ENCODE data around the gene RALGPS2. TPM values are rescaled to one million over a fixed set of nuclear protein-coding genes. Genes with fewer than 3 reads are reported as not detected.

Gene RALGPS2
- total RNA-seq, 1 donor from 2014 or later, result 33.9 TPM

DNA sequence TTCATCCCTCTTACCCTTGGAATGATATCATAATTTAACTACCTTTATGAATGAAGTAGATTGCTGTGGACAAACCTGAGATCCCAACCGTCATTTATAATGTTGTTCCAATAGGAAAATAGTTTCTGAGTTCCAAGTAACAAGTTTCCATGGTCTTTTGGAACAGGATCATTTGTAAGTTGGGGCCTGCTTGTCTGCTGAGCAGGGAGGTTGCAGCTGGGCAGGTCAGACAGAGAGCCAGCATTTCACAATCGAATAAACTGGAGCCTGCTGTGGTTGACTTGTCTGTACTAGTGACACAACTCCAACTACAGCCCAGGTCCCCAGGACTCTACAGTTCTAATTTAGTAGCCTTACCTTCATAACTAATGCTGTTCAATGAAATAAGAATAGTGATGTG, 18.6 kb upstream of the RALGPS2 start:
- Mint-ChIP-seq H3K4me1 (peaks cover 3% of the 10 kb centered on the region), H3K36me3 (ENCODE audit: low read depth) (no peaks in the 10 kb centered on the region), H3K9me3 (no peaks in the 10 kb centered on the region), H3K27ac (ENCODE audit: unreplicated experiment) (no peak overlapping the region), H3K4me3 (no peak overlapping the region), H3K27me3 (ENCODE audit: low read depth) (peaks cover 5% of the 10 kb centered on the region)
- TF ChIP-seq, protein P1, sequence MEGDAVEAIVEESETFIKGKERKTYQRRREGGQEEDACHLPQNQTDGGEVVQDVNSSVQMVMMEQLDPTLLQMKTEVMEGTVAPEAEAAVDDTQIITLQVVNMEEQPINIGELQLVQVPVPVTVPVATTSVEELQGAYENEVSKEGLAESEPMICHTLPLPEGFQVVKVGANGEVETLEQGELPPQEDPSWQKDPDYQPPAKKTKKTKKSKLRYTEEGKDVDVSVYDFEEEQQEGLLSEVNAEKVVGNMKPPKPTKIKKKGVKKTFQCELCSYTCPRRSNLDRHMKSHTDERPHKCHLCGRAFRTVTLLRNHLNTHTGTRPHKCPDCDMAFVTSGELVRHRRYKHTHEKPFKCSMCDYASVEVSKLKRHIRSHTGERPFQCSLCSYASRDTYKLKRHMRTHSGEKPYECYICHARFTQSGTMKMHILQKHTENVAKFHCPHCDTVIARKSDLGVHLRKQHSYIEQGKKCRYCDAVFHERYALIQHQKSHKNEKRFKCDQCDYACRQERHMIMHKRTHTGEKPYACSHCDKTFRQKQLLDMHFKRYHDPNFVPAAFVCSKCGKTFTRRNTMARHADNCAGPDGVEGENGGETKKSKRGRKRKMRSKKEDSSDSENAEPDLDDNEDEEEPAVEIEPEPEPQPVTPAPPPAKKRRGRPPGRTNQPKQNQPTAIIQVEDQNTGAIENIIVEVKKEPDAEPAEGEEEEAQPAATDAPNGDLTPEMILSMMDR (conservative IDR thresholded peaks at IDR 0.05), result no peak
- DNase-seq (ENCODE audit: low read depth, low spot score), result no peak

DNA sequence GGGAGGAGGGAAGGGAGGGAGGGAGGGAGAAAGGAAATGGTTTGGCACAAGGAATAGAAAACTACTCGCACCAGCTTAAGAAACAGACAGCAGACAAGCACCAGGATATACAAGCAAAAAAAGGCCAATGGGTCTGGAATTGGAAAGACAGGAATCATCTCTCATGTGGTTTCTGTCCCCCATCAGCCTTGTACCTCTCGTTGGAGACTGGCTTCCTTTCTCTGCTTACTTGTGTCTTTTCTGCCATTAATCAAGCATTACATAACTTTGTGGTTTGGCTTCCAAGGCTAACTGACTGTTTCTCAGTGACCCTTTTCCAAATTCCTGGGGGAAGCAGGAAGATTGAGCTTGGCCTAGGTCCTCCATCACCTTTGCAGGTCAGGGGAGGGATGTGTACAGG, 11.8 kb upstream of the RALGPS2 start:
- peaks cover 7% of the 10 kb centered on the region for H3K27me3 Mint-ChIP-seq (ENCODE audit: low read depth)
- H3K36me3 Mint-ChIP-seq (ENCODE audit: low read depth), result no peaks in the 10 kb centered on the region
- H3K4me3 Mint-ChIP-seq, result no peak overlapping the region
- H3K4me1 Mint-ChIP-seq, result no peaks in the 10 kb centered on the region
- DNase-seq (ENCODE audit: low read depth, low spot score), result no peak
- TF ChIP-seq, protein P1 (conservative IDR thresholded peaks at IDR 0.05), result no peak
- H3K27ac Mint-ChIP-seq (ENCODE audit: unreplicated experiment), result no peak overlapping the region
- H3K9me3 Mint-ChIP-seq, result no peaks in the 10 kb centered on the region

DNA sequence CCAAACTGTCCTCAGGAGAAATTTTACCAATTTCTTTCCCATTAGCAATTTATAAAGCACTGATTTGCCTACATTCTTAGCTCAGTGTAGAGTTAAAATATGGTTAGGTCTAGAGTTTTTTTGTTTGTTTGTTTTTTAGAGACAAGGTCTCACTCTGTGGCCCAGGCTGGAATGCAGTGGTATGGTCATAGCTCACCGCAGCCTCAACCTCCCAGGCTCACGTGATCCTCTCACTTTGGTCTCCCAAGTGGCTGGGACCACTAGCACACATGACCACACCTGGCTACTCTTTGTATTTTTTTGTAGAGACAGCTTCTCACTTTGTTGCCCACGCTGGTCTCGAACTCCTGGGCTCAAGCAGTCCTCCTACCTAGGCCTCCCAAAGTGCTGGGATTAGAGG, 10.6 kb upstream of the RALGPS2 start:
- TF ChIP-seq, protein P1 (conservative IDR thresholded peaks at IDR 0.05), result no peak
- Mint-ChIP-seq H3K36me3 (ENCODE audit: low read depth) (no peaks in the 10 kb centered on the region), H3K27me3 (ENCODE audit: low read depth) (peaks cover 6% of the 10 kb centered on the region), H3K4me1 (no peaks in the 10 kb centered on the region), H3K27ac (ENCODE audit: unreplicated experiment) (no peak overlapping the region), H3K9me3 (no peaks in the 10 kb centered on the region), H3K4me3 (no peak overlapping the region)
- no peak for DNase-seq (ENCODE audit: low read depth, low spot score)

DNA sequence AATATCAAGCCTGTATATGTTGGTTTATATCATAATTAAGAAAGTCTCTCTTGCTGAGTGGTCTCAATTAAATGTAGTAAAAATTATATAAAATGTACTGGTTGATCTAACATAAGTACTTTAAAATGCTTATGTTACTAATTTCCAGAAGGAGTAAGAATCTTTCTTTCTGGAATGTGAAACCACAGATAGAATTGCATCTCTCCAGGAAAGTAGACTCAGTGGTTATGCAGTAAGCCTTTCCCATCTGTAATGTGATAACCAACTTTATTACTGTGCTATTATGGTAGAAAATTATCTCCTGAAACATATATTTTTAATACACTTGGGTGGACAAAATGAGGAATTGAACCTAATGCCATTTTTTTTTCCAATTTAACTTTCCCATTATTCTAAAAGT, 8.9 kb upstream of the RALGPS2 start:
- Mint-ChIP-seq H3K9me3 (no peaks in the 10 kb centered on the region), H3K27me3 (ENCODE audit: low read depth) (peaks cover 6% of the 10 kb centered on the region), H3K4me3 (no peak overlapping the region), H3K36me3 (ENCODE audit: low read depth) (no peaks in the 10 kb centered on the region), H3K27ac (ENCODE audit: unreplicated experiment) (no peak overlapping the region), H3K4me1 (no peaks in the 10 kb centered on the region)
- DNase-seq (ENCODE audit: low read depth, low spot score), result no peak
- TF ChIP-seq, protein P1 (conservative IDR thresholded peaks at IDR 0.05), result no peak

DNA sequence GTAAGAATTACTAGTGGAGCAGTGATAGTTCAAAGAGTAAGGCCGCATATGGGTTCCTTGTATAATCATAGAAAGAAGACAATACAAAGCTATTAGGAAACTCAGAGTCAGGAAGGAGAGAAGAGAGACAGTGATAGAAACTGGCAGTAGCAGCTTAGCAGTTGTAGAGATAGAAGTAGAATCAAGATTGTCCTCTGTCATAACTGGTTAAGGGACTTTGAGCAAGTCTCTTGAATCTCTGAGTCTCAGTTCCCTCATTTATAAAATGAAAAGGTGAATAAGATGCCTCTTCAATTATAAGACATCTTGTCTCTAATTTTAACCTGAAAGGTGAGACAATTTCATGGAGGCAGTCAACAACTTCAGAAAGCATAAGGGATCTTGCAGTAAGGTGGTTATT, 6.5 kb upstream of the RALGPS2 start:
- no peak for DNase-seq (ENCODE audit: low read depth, low spot score)
- H3K9me3 Mint-ChIP-seq, result no peaks in the 10 kb centered on the region
- H3K4me3 Mint-ChIP-seq, result no peak overlapping the region
- peaks cover 6% of the 10 kb centered on the region for H3K27me3 Mint-ChIP-seq (ENCODE audit: low read depth)
- H3K36me3 Mint-ChIP-seq (ENCODE audit: low read depth), result no peaks in the 10 kb centered on the region
- H3K27ac Mint-ChIP-seq (ENCODE audit: unreplicated experiment), result no peak overlapping the region
- H3K4me1 Mint-ChIP-seq, result no peaks in the 10 kb centered on the region
- TF ChIP-seq, protein P1 (conservative IDR thresholded peaks at IDR 0.05), result no peak

DNA sequence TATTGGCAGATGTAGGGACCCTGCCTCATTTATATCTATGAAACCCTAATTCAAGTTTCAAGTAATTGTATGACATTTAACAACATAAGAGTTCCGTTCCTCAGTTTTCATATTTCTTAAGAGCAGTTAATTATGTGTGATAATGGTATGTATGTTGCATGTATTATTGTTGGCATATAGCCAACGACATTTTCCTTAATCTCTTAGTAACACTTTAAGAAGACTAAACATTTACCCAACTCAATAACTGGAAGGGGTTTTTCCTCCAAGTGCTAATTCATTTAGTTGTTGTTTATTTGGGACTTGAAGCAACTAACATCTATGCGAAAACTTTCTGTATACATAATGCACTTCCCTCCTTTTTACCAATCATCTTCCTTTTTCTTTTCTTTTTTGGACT, 1.5 kb upstream of the RALGPS2 start:
- no peaks in the 10 kb centered on the region for H3K36me3 Mint-ChIP-seq (ENCODE audit: low read depth)
- TF ChIP-seq, protein P1 (conservative IDR thresholded peaks at IDR 0.05), result no peak
- no peaks in the 10 kb centered on the region for H3K27me3 Mint-ChIP-seq (ENCODE audit: low read depth)
- no peaks in the 10 kb centered on the region for H3K9me3 Mint-ChIP-seq
- H3K4me1 Mint-ChIP-seq, result peaks cover 28% of the 10 kb centered on the region
- H3K4me3 Mint-ChIP-seq, result peak overlapping the region; percentile 89
- H3K27ac Mint-ChIP-seq (ENCODE audit: unreplicated experiment), result no peak overlapping the region
- DNase-seq (ENCODE audit: low read depth, low spot score), result no peak

All from neural crest cell (in vitro differentiated cells).